Vagina (tissue), 2 donors: Measurements from ENCODE around the gene GALNT16.

Experiments used
- POLR2A ChIP-seq, 2 donors: fragments of 450-650 bp; IDR thresholded peaks; one replicate each; pipeline ENCODE4 v1.6.1; 2017; ENCODE audit warnings: antibody characterized with exemption in 2 of 2, mild to moderate bottlenecking in 2 of 2, moderate library complexity in 2 of 2
- POLR2AphosphoS5 ChIP-seq, 2 donors: sonication (generic); formaldehyde crosslinking; IDR thresholded peaks; one replicate each; pipeline ENCODE4 v1.9.0; 2017; ENCODE audit warnings: antibody characterized with exemption in 2 of 2, mild to moderate bottlenecking in 2 of 2, low read depth in 1 of 2; ENCODE audit not compliant: insufficient read depth in 1 of 2
- TF ChIP-seq, protein P1 (sequence below), 3 experiments: fragments of 450-650 bp in 2 of 3; fragments of 200-600 bp in 1 of 3; sonication (generic) in 1 of 3; IDR thresholded peaks; one replicate each; pipeline ENCODE4 v1.5.1; 2017 to 2019; ENCODE audit warnings: antibody characterized with exemption in 3 of 3, mild to moderate bottlenecking in 2 of 3, moderate library complexity in 2 of 3

DNA sequence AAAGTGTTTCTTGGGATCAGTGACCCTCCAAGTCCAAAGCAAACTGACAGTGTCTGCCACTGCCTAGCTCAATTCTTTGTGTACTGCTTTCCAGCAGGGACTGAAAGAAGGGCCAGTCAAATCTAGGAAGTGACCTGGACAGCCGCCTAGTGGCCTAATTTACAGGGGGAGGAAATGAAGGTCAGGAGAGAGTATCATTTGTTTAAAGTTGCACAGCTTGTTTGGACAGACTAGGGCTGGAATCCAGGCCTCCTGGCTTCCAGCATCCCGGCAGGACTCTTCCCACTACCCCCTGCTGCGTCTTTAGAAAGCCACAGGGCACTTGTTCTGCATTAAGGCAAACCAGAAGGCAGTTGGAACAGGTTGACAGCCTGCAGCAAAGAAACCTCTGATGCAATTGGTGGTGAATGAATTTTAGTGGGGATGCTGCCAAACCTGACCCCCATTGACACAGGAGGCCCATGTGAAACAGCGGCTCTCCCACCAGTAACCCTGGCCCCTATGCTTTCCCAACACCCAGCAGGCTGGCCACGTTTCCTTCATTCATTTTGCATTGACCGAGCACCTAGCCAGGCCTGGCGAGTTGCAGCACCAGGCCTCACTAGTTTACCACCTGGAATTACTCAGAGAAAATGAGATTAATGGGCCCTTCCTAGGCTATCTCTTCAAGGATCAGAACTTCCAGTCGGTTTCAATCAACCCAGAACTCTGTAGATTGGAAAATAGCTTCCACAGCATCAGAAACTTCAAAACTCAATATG lies 28.2 kb downstream of the GALNT16 start:
- TF ChIP-seq POLR2AphosphoS5 (IDR thresholded peaks at IDR 0.05; ENCODE audit: insufficient read depth in 1 of 2, low read depth in 1 of 2) (peak in 1 of 2 donors; percentile 71), POLR2A (IDR thresholded peaks at IDR 0.05) (no peak)
- TF ChIP-seq, protein P1, sequence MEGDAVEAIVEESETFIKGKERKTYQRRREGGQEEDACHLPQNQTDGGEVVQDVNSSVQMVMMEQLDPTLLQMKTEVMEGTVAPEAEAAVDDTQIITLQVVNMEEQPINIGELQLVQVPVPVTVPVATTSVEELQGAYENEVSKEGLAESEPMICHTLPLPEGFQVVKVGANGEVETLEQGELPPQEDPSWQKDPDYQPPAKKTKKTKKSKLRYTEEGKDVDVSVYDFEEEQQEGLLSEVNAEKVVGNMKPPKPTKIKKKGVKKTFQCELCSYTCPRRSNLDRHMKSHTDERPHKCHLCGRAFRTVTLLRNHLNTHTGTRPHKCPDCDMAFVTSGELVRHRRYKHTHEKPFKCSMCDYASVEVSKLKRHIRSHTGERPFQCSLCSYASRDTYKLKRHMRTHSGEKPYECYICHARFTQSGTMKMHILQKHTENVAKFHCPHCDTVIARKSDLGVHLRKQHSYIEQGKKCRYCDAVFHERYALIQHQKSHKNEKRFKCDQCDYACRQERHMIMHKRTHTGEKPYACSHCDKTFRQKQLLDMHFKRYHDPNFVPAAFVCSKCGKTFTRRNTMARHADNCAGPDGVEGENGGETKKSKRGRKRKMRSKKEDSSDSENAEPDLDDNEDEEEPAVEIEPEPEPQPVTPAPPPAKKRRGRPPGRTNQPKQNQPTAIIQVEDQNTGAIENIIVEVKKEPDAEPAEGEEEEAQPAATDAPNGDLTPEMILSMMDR (IDR thresholded peaks at IDR 0.05) = peak in 1 of 3 experiments; percentile 31
